GM23248 (cell line): ENCODE measurements around the gene HTR2C. TPM values are rescaled to one million over a fixed set of nuclear protein-coding genes. Genes with fewer than 3 reads are reported as not detected.
"Not testable (repeated sequence)": the region's sequence is repeated elsewhere in the genome, so short reads cannot be mapped to it uniquely, and the experiment has no call there.

ENCODE experiments used
- DNase-seq: peaks from one replicate; pipeline ENCODE4 v3.0.0-alpha.2; 2015
- H2AFZ ChIP-seq: fragments of 200-600 bp; sonication (generic); 2 replicates; pipeline ENCODE4 v1.6.1; 2016; ENCODE audit warnings: antibody characterized with exemption
- H3F3A ChIP-seq: fragments of 200-600 bp; sonication (generic); 2 replicates; pipeline ENCODE4 v1.6.1; 2016; ENCODE audit warnings: mild to moderate bottlenecking, antibody characterized with exemption, mixed run types; ENCODE audit not compliant: insufficient read depth
- H3K27ac ChIP-seq: fragments of 200-600 bp; sonication (generic); 2 replicates; pipeline ENCODE4 v1.5.1; 2016; ENCODE audit warnings: mild to moderate bottlenecking
- H3K27me3 ChIP-seq: fragments of 200-600 bp; sonication (generic); replicated peaks from 2 replicates; pipeline ENCODE4 v1.6.1; 2016; ENCODE audit warnings: mild to moderate bottlenecking; ENCODE audit not compliant: insufficient read depth
- H3K36me3 ChIP-seq: fragments of 200-600 bp; sonication (generic); 2 replicates; pipeline ENCODE4 v1.6.1; 2016; ENCODE audit warnings: low read depth, mild to moderate bottlenecking
- H3K4me1 ChIP-seq: fragments of 200-600 bp; sonication (generic); 2 replicates; pipeline ENCODE4 v1.6.1; 2016; ENCODE audit warnings: mild to moderate bottlenecking; ENCODE audit not compliant: insufficient read depth
- H3K4me2 ChIP-seq: fragments of 200-600 bp; sonication (generic); one replicate; pipeline ENCODE4 v1.6.1; 2016; ENCODE audit warnings: mild to moderate bottlenecking; ENCODE audit not compliant: unreplicated experiment
- H3K4me3 ChIP-seq: fragments of 200-600 bp; sonication (generic); 2 replicates; pipeline ENCODE4 v1.5.1; 2016; ENCODE audit warnings: mild to moderate bottlenecking
- H3K79me2 ChIP-seq: fragments of 200-600 bp; sonication (generic); 2 replicates; pipeline ENCODE4 v1.6.1; 2016; ENCODE audit warnings: mild to moderate bottlenecking; ENCODE audit not compliant: insufficient read depth
- H3K9ac ChIP-seq: fragments of 200-600 bp; sonication (generic); 2 replicates; pipeline ENCODE4 v1.6.1; 2016; ENCODE audit warnings: mild to moderate bottlenecking
- H3K9me2 ChIP-seq: fragments of 200-600 bp; sonication (generic); 2 replicates; pipeline ENCODE4 v1.6.1; 2016; ENCODE audit warnings: mixed run types, mild to moderate bottlenecking, moderate library complexity; ENCODE audit not compliant: insufficient read depth
- H3K9me3 ChIP-seq: fragments of 200-600 bp; sonication (generic); one replicate; pipeline ENCODE4 v1.6.1; 2017; ENCODE audit warnings: low read depth
- H4K20me1 ChIP-seq: fragments of 200-600 bp; sonication (generic); 2 replicates; pipeline ENCODE4 v1.6.0; 2016; ENCODE audit not compliant: insufficient read depth
- EZH2 ChIP-seq: fragments of 200-600 bp; sonication (generic); IDR thresholded peaks from 2 replicates; pipeline ENCODE4 v1.6.1; 2018; ENCODE audit warnings: antibody characterized with exemption, mild to moderate bottlenecking; ENCODE audit not compliant: insufficient read depth, poor library complexity, severe bottlenecking
- EZH2phosphoT487 ChIP-seq: fragments of 200-600 bp; sonication (generic); IDR thresholded peaks from 2 replicates; pipeline ENCODE4 v1.6.1; 2018; ENCODE audit warnings: antibody characterized with exemption, moderate library complexity, mild to moderate bottlenecking, low read depth; ENCODE audit not compliant: insufficient read depth
- WGBS, 2 experiments: methylation state at CpG; one replicate each; pipeline ENCODE4 v1.1.6; 2015 to 2017; ENCODE audit warnings: low lambda C conversion rate in 2 of 2, low coverage in 1 of 2; ENCODE audit errors: missing lambda C conversion rate in 2 of 2; 5-methylcytosine and 5-hydroxymethylcytosine counted together
- in situ Hi-C: fragments of 300-500 bp; cut with MboI; formaldehyde crosslinking; loops from 2 replicates; pipeline ENCODE4 v1.15.0; 2020
- polyA plus RNA-seq: library from polyadenylated mRNA; unstranded; fragments of >200 nt; fragmentation: Nextera tagmentation; extraction: Ambion mirVana; gene quantifications from 2 replicates; pipeline ENCODE4 v1.2.1, GENCODE V29; 2016
- total RNA-seq: library from RNA; depleted of rRNA; stranded (reverse); fragments of >200 nt; shearing (Covaris generic); gene quantifications from 2 replicates; pipeline ENCODE4 v1.2.3, GENCODE V29; 2014

HTR2C gene
- total and polyA plus RNA-seq, 2 experiments from 2014 or later, result not detected

- no peaks in the 10 kb centered on the region for H3K79me2 ChIP-seq
- peak; percentile 4 for DNase-seq
Observed at GRCh38 chrX:114619874-114620273, 36.0 kb downstream of the HTR2C start.

GRCh38 chrX:114626323-114626722 lies 42.4 kb downstream of the HTR2C start:
- Histone ChIP-seq H3K4me2 (no peak overlapping the region), H3K4me3 (no peak overlapping the region), H3K27ac (no peak overlapping the region), H3K9me3 (no peaks in the 10 kb centered on the region), H4K20me1 (no peaks in the 10 kb centered on the region), H3K4me1 (no peaks in the 10 kb centered on the region), H3K36me3 (no peaks in the 10 kb centered on the region), H3K79me2 (no peaks in the 10 kb centered on the region), H3K9ac (no peak overlapping the region), H2AFZ (no peak overlapping the region), H3K27me3 (no peaks in the 10 kb centered on the region), H3F3A (no peaks in the 10 kb centered on the region), H3K9me2 (no peaks in the 10 kb centered on the region)
- TF ChIP-seq EZH2phosphoT487, result no peak
- no peak for TF ChIP-seq EZH2
- in situ Hi-C loops, result loop anchor here (10.0 kb wide), 1 partner anchor 338 kb away; no protein-coding TSS in a partner anchor
- DNase-seq, result peak; percentile 32

More at GRCh38 chrX:114619874-114620273, 36.0 kb downstream of the HTR2C start:
- H3K4me3 ChIP-seq, result no peak overlapping the region
- no peak overlapping the region for H3K27ac ChIP-seq
- H2AFZ ChIP-seq, result no peak overlapping the region
- H3K4me2 ChIP-seq, result no peak overlapping the region
- H3K9me2 ChIP-seq, result no peaks in the 10 kb centered on the region
- H3K9me3 ChIP-seq, result no peaks in the 10 kb centered on the region
- no peaks in the 10 kb centered on the region for H4K20me1 ChIP-seq
- in situ Hi-C loops, result loop anchor here (10.0 kb wide), 2 partner anchors 345 to 525 kb away; no protein-coding TSS in a partner anchor
- no peak overlapping the region for H3K9ac ChIP-seq
- no peaks in the 10 kb centered on the region for H3F3A ChIP-seq
- H3K4me1 ChIP-seq, result no peaks in the 10 kb centered on the region
- WGBS, 2 experiments, result 74 to 81% methylated on average over 2 of the region's 2 CpGs
- TF ChIP-seq EZH2 (no peak), EZH2phosphoT487 (no peak)
- no peaks in the 10 kb centered on the region for H3K36me3 ChIP-seq
- no peaks in the 10 kb centered on the region for H3K27me3 ChIP-seq

- Histone ChIP-seq H3K4me1 (no peaks in the 10 kb centered on the region), H3K4me3 (no peak overlapping the region), H3K79me2 (no peaks in the 10 kb centered on the region), H3K27me3 (no peaks in the 10 kb centered on the region), H3K9me3 (no peaks in the 10 kb centered on the region), H3K4me2 (no peak overlapping the region), H3K36me3 (no peaks in the 10 kb centered on the region), H3F3A (no peaks in the 10 kb centered on the region), H3K27ac (no peak overlapping the region), H2AFZ (no peak overlapping the region), H3K9ac (no peak overlapping the region), H3K9me2 (no peaks in the 10 kb centered on the region), H4K20me1 (no peaks in the 10 kb centered on the region)
- no peak for DNase-seq
- in situ Hi-C loops, result no loop called here
- 71 to 100% methylated on average over 1 of the region's 1 CpG for WGBS, 2 experiments
- TF ChIP-seq EZH2phosphoT487 (no peak), EZH2 (no peak)
Observed at GRCh38 chrX:114635986-114636385, 52.1 kb downstream of the HTR2C start.

- H4K20me1 ChIP-seq, result no peaks in the 10 kb centered on the region
- no peaks in the 10 kb centered on the region for H3F3A ChIP-seq
- no peaks in the 10 kb centered on the region for H3K27me3 ChIP-seq
- no peaks in the 10 kb centered on the region for H3K36me3 ChIP-seq
- no peak overlapping the region for H3K4me3 ChIP-seq
- TF ChIP-seq EZH2, result no peak
- TF ChIP-seq EZH2phosphoT487, result no peak
- no peak overlapping the region for H3K9ac ChIP-seq
- in situ Hi-C loops, result no loop called here
- no peaks in the 10 kb centered on the region for H3K9me3 ChIP-seq
- no peaks in the 10 kb centered on the region for H3K4me1 ChIP-seq
- peak; percentile 49 for DNase-seq
- no peak overlapping the region for H3K4me2 ChIP-seq
- H3K9me2 ChIP-seq, result no peaks in the 10 kb centered on the region
- no peak overlapping the region for H2AFZ ChIP-seq
- no peaks in the 10 kb centered on the region for H3K79me2 ChIP-seq
- no peak overlapping the region for H3K27ac ChIP-seq
Observed at GRCh38 chrX:114650351-114650750, 66.5 kb downstream of the HTR2C start.

- no peak overlapping the region for H2AFZ ChIP-seq
- in situ Hi-C loops, result no loop called here
- TF ChIP-seq EZH2 (no peak), EZH2phosphoT487 (0 out of 2 replicates have a peak, but pooled peaks have one; percentile 77)
- H3K9me3 ChIP-seq, result no peaks in the 10 kb centered on the region
- no peaks in the 10 kb centered on the region for H4K20me1 ChIP-seq
- H3K9ac ChIP-seq, result no peak overlapping the region
- no peaks in the 10 kb centered on the region for H3K36me3 ChIP-seq
- H3K27me3 ChIP-seq, result no peaks in the 10 kb centered on the region; the same call in 1 of the 2 replicates
- no peaks in the 10 kb centered on the region for H3K79me2 ChIP-seq
- H3K9me2 ChIP-seq, result no peaks in the 10 kb centered on the region
- H3F3A ChIP-seq, result peaks cover 19% of the 10 kb centered on the region; the same call in 1 of the 2 replicates
- H3K4me2 ChIP-seq, result peak overlapping the region; percentile 28
- WGBS, 2 experiments, result 0% methylated on average over 2 of the region's 2 CpGs
- peaks cover 6% of the 10 kb centered on the region; the same call in 1 of the 2 replicates for H3K4me1 ChIP-seq
- DNase-seq, result peak; percentile 66
- H3K4me3 ChIP-seq, result no peak overlapping the region
- no peak overlapping the region for H3K27ac ChIP-seq
Observed at GRCh38 chrX:114675365-114675764, 91.5 kb downstream of the HTR2C start.

GRCh38 chrX:114700533-114700932 lies 116.6 kb downstream of the HTR2C start:
- H2AFZ ChIP-seq, H3K36me3 ChIP-seq, DNase-seq, H3K9me3 ChIP-seq, H4K20me1 ChIP-seq, H3K79me2 ChIP-seq, H3F3A ChIP-seq, H3K4me2 ChIP-seq, H3K9me2 ChIP-seq, H3K4me1 ChIP-seq, H3K27me3 ChIP-seq, H3K4me3 ChIP-seq, H3K9ac ChIP-seq, in situ Hi-C loops, H3K27ac ChIP-seq: not testable (repeated sequence)
- WGBS, 2 experiments, result 93 to 99% methylated on average over 8 to 17 of the region's 17 CpGs
